Measurements from ENCODE around the gene SORCS2. TPM values are rescaled to one million over a fixed set of nuclear protein-coding genes. Genes with fewer than 3 reads are reported as not detected.

The SORCS2 gene
- total RNA-seq, 6 experiments from 2014 or later: 0.18 to 6.2 (median 3.1) TPM

DNA sequence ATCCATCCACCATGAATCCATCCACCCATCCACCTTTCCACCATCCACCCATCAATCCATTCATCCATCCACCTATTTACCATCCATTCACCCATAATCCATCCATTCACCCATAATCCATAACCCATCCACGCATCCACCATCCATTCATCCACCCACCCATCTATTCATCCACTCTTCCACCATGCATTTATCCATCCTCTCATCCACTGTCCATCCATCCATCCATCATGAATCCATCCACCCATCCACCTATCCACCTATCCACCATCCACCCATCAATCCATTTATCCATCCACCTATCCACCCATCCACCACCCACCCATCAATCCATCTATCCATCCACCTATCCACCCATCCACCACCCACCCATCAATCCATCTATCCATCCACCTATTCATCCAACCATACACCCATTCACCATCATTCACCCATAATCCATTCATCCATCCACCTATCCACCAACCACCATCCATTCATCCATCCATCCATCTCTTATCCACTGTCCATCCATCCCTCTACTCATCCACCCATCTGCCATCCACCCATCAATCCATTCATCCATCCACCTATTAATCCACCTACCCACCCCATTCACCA lies 422.1 kb downstream of the SORCS2 start:
- Histone ChIP-seq H3K4me1 (no peaks in the 10 kb centered on the region), H3K9me3 (no peaks in the 10 kb centered on the region), H3K27ac (no peak overlapping the region), H3K27me3 (no peaks in the 10 kb centered on the region), H3K4me3 (no peak overlapping the region), H3K36me3 (no peaks in the 10 kb centered on the region)
- intact Hi-C loops (cut with DNase I): no loop called here
- DNase-seq (no peak), ATAC-seq (no peak)
- TF ChIP-seq POLR2A (IDR thresholded peaks at IDR 0.05) (no peak), CTCF (IDR thresholded peaks at IDR 0.05) (no peak)
- 89% methylated on average over 1 of the region's 1 CpG for WGBS (ENCODE audit: insufficient coverage, low coverage, low lambda C conversion rate, missing lambda C conversion rate)

DNA sequence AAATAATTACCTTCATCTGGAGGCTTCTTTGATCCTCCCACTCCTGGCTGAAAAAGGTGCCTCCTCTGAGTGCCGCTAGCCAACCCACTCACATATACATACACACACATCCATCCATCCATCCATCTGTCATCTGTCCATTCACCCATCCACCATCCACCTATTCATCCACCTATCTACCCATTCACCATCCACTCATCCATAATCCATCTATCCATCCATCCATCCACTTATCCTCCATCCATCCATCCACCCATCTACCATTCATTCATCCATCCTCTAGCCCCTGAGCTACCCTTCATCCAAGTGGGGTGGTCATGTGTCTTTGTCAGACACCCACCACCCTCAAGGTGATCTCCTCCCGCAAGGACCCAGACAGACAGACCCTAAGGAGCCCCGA lies 423.9 kb downstream of the SORCS2 start:
- intact Hi-C loops (cut with DNase I): no loop called here
- no peaks in the 10 kb centered on the region for H3K9me3 ChIP-seq
- no peaks in the 10 kb centered on the region for H3K4me1 ChIP-seq
- H3K27me3 ChIP-seq: no peaks in the 10 kb centered on the region
- no peak overlapping the region for H3K27ac ChIP-seq
- ATAC-seq (no peak), DNase-seq (no peak)
- WGBS (ENCODE audit: insufficient coverage, low coverage, low lambda C conversion rate, missing lambda C conversion rate): 90% methylated on average over 3 of the region's 3 CpGs
- TF ChIP-seq CTCF (IDR thresholded peaks at IDR 0.05) (no peak), POLR2A (IDR thresholded peaks at IDR 0.05) (no peak)
- no peak overlapping the region for H3K4me3 ChIP-seq
- no peaks in the 10 kb centered on the region for H3K36me3 ChIP-seq

- DNase-seq: no peak
- H3K4me1 ChIP-seq: no peaks in the 10 kb centered on the region
- intact Hi-C loops (cut with DNase I): no loop called here
- no peak for ATAC-seq
- TF ChIP-seq POLR2A (IDR thresholded peaks at IDR 0.05) (no peak), CTCF (IDR thresholded peaks at IDR 0.05) (no peak)
- no peak overlapping the region for H3K4me3 ChIP-seq
- H3K27me3 ChIP-seq: no peaks in the 10 kb centered on the region
- no peak overlapping the region for H3K27ac ChIP-seq
- 66% methylated on average over 6 of the region's 9 CpGs for WGBS (ENCODE audit: insufficient coverage, low coverage, low lambda C conversion rate, missing lambda C conversion rate)
- no peaks in the 10 kb centered on the region for H3K9me3 ChIP-seq
- H3K36me3 ChIP-seq: no peaks in the 10 kb centered on the region
These were observed 426.0 kb downstream of the SORCS2 start for GRCh38 chr4:7618361-7618760.

- H3K9me3 ChIP-seq: no peaks in the 10 kb centered on the region
- H3K36me3 ChIP-seq: no peaks in the 10 kb centered on the region
- 80% methylated on average over 5 of the region's 16 CpGs for WGBS (ENCODE audit: insufficient coverage, low coverage, low lambda C conversion rate, missing lambda C conversion rate)
- no peak for DNase-seq
- no peak for TF ChIP-seq CTCF (IDR thresholded peaks at IDR 0.05)
- TF ChIP-seq POLR2A (IDR thresholded peaks at IDR 0.05): no peak
- intact Hi-C loops (cut with DNase I): no loop called here
- ATAC-seq: no peak
- H3K4me3 ChIP-seq: no peak overlapping the region
- H3K4me1 ChIP-seq: no peaks in the 10 kb centered on the region
- no peak overlapping the region for H3K27ac ChIP-seq
- H3K27me3 ChIP-seq: no peaks in the 10 kb centered on the region
These were observed 427.9 kb downstream of the SORCS2 start for GRCh38 chr4:7620086-7620813.

Data from right lobe of liver (tissue), 6 donors.